HEK293T (cell line): ENCODE data around the gene RIBC2.

Source experiments
- CTCF ChIA-PET: fragments of 350-600 bp; formaldehyde crosslinking; extraction: SDS; loops from one replicate; lab custom pipeline; 2021; ENCODE audit warnings: antibody characterized with exemption, inconsistent platforms; lab: Yijun Ruan, JAX
- POLR2A ChIA-PET: fragments of 350-600 bp; formaldehyde crosslinking; extraction: SDS; loops from one replicate; lab custom pipeline; 2020; ENCODE audit warnings: antibody characterized with exemption, inconsistent platforms; lab: Yijun Ruan, JAX
- DNase-seq: peaks from one replicate; pipeline ENCODE4 v3.0.0; 2012; ENCODE audit warnings: mixed read lengths; ENCODE audit errors: extremely low spot score
- ARNT ChIP-seq: fragments of 450-650 bp; IDR thresholded peaks from 2 replicates; pipeline ENCODE4 v1.6.1; 2017; ENCODE audit warnings: mild to moderate bottlenecking
- BHLHE40 ChIP-seq: fragments of 450-650 bp; IDR thresholded peaks from 2 replicates; pipeline ENCODE4 v1.6.1; 2016; ENCODE audit warnings: mild to moderate bottlenecking, moderate library complexity, borderline replicate concordance
- CTBP1 ChIP-seq: fragments of 450-650 bp; IDR thresholded peaks from 2 replicates; pipeline ENCODE4 v1.6.1; 2016; ENCODE audit warnings: borderline replicate concordance
- ELF4 ChIP-seq: fragments of 450-650 bp; IDR thresholded peaks from 2 replicates; pipeline ENCODE4 v1.6.1; 2017; ENCODE audit warnings: antibody characterized with exemption
- FOXA1 ChIP-seq: fragments of 450-650 bp; IDR thresholded peaks from 2 replicates; pipeline ENCODE4 v1.6.1; 2016; ENCODE audit warnings: mild to moderate bottlenecking
- FOXK2 ChIP-seq: fragments of 450-650 bp; IDR thresholded peaks from 2 replicates; pipeline ENCODE4 v1.6.1; 2016; ENCODE audit warnings: mild to moderate bottlenecking
- FOXM1 ChIP-seq: fragments of 450-650 bp; IDR thresholded peaks from 2 replicates; pipeline ENCODE4 v1.6.1; 2017; ENCODE audit warnings: mild to moderate bottlenecking, borderline replicate concordance
- HDGF ChIP-seq: fragments of 450-650 bp; IDR thresholded peaks from 2 replicates; pipeline ENCODE4 v1.6.1; 2017; ENCODE audit warnings: antibody characterized with exemption, borderline replicate concordance
- L3MBTL2 ChIP-seq: fragments of 450-650 bp; conservative IDR thresholded peaks from 2 replicates; pipeline ENCODE4 v1.6.1; 2016; ENCODE audit warnings: mild to moderate bottlenecking
- LEF1 ChIP-seq: fragments of 450-650 bp; IDR thresholded peaks from 2 replicates; pipeline ENCODE4 v1.6.1; 2017; ENCODE audit warnings: mild to moderate bottlenecking, borderline replicate concordance
- NFRKB ChIP-seq: fragments of 450-650 bp; IDR thresholded peaks from 2 replicates; pipeline ENCODE4 v1.6.1; 2016; ENCODE audit warnings: mild to moderate bottlenecking, moderate library complexity
- PKNOX1 ChIP-seq: fragments of 450-650 bp; IDR thresholded peaks from 2 replicates; pipeline ENCODE4 v1.6.1; 2016
- SP1 ChIP-seq: fragments of 450-650 bp; IDR thresholded peaks from 2 replicates; pipeline ENCODE4 v1.6.1; 2017
- SUZ12 ChIP-seq: fragments of 450-650 bp; IDR thresholded peaks from 2 replicates; pipeline ENCODE4 v1.6.1; 2016; ENCODE audit warnings: mild to moderate bottlenecking
- TARDBP ChIP-seq: fragments of 450-650 bp; IDR thresholded peaks from 2 replicates; pipeline ENCODE4 v1.6.1; 2016
- ZNF384 ChIP-seq: fragments of 450-650 bp; IDR thresholded peaks from 2 replicates; pipeline ENCODE4 v1.6.1; 2016

Gene RIBC2

GRCh38 chr22:45422237-45422983, 8.9 kb downstream of the RIBC2 start:
- DNase-seq: no peak
- POLR2A ChIA-PET: no interaction called here
- TF ChIP-seq BHLHE40 (no peak), CTBP1 (no peak), LEF1 (no peak), PKNOX1 (no peak), FOXA1 (no peak), ELF4 (no peak), FOXM1 (no peak), HDGF (no peak), TARDBP (no peak), L3MBTL2 (no peak)
- CTCF ChIA-PET: no interaction called here

DNA sequence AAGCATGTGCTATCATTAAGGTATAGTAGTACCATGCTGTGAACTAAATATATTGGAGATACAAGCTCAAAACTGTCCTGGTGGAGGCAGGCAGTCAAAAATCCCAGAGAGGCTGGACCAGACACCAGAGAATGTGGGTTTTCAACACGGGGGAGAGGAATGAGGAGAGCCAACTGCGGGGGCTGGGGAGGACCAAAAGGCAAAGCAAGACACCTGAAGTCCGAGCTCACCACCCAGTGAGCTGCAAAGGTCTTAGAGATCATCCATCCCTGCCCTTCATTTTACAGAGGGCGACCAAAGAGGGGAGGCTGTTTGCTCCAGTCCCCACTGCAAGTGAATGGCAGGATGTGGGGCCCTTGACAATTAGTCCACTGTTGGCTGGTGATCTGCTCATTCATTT, 10.0 kb downstream of the RIBC2 start:
- TF ChIP-seq TARDBP (no peak), SP1 (no peak), HDGF (no peak), ARNT (no peak), CTBP1 (no peak), SUZ12 (no peak), LEF1 (no peak), ELF4 (no peak), BHLHE40 (no peak), FOXA1 (no peak), NFRKB (no peak), PKNOX1 (no peak), L3MBTL2 (no peak), ZNF384 (no peak), FOXM1 (no peak)
- ChIA-PET CTCF (no interaction called here), POLR2A (no interaction called here)
- no peak for DNase-seq

GRCh38 chr22:45424241-45424731, 10.8 kb downstream of the RIBC2 start:
- TF ChIP-seq FOXA1 (no peak), FOXK2 (no peak), CTBP1 (no peak), HDGF (no peak), FOXM1 (no peak), PKNOX1 (no peak), ARNT (no peak), BHLHE40 (no peak), L3MBTL2 (no peak), NFRKB (no peak)
- POLR2A ChIA-PET: no interaction called here
- DNase-seq: no peak
- CTCF ChIA-PET: no interaction called here

DNA sequence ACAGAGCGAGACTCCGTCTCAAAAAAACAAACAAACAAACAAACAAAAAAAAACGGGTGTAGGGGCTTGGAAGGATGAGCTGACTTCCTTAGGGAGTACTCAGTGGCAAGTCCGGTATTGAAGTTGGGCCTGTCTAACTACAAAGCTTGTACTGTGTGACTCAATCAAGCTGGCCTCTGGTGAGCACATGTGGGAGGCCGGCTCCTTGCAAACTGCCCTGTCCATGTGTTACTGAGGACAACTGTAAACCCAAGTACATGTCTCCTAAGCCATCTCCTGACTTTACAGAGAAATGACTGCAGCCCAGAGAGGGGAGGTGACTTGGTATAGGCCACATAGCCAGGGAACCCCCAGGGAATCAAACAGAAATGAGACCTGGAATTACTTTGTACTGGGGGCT, 11.6 kb downstream of the RIBC2 start:
- POLR2A ChIA-PET: no interaction called here

More for the DNA sequence above, 11.6 kb downstream of the RIBC2 start:
- CTCF ChIA-PET: no interaction called here
- DNase-seq: no peak
- TF ChIP-seq LEF1 (no peak), L3MBTL2 (no peak), ARNT (no peak), SUZ12 (no peak), ZNF384 (no peak), FOXM1 (no peak), FOXK2 (no peak), SP1 (no peak), TARDBP (no peak), HDGF (no peak), CTBP1 (no peak), NFRKB (no peak), BHLHE40 (no peak), FOXA1 (no peak), ELF4 (no peak), PKNOX1 (no peak)
